Measurements from ENCODE around the gene DCTN4. TPM values are rescaled to one million over a fixed set of nuclear protein-coding genes. Genes with fewer than 3 reads are reported as not detected.
"Not testable (repeated sequence)": the region's sequence is repeated elsewhere in the genome, so short reads cannot be mapped to it uniquely, and the experiment has no call there.

The DCTN4 gene
- 10 to 100 TPM; 38.7 to 45.6 TPM for total RNA-seq

DNA sequence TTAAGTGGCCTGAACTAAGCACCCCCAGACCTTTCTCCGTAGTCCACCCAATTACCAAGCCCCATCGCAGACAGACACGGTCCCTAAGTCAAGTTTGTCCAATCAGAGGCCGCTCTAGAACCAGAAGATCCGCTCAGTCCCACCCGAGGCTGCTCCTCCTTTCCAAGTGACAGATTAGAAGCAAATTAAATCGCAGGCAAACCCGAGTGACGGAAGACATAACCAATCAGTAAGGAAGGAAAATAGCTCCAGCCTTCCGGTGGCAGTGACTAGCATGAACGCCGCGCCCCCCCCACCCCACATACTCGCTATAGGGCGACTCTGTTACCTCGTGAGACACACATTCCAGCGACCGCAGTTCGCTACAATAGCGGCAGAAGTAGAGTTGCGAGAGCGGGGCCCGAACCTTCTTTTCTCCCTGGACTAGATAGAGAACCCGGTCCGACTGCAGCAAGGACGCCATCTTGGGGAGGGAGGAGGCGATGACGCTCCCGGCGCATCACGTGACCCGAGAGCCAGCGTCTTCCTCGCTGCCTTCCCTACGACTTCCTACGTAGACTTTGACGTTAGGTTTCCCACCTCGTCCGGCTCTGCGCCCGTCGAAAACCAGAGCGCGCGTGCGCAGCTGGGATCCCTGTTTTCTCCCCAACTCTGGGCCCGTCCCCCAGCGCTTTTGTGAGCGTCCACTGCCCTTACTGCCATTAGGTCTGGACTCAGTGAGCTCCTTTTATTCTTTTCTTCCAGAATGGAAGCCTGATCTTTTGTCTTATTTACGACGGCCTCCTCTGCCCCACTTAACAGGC is at the start of gene DCTN4:
Gene DCTN4 (minus strand): TSS at position 487 of the 803 bp plus-strand sequence. CDS start 24 bp downstream, at position 463.
- peak; percentile 96 for DNase-seq
- Mint-ChIP-seq H3K9me3 (peaks cover 6% of the 10 kb centered on the region), H3K36me3 (ENCODE audit: low read depth) (peaks cover 28% of the 10 kb centered on the region), H3K4me3 (no peak within 1 kb of the TSS), H3K27ac (no peak within 1 kb of the TSS), H3K27me3 (no peaks in the 10 kb centered on the region), H3K4me1 (peaks cover 25% of the 10 kb centered on the region)
- ChIA-PET POLR2A (interaction anchor here (0.5 to 1.1 kb wide), 4 partner anchors 15 to 58 kb away, joined by 3 read pairs; partner anchors contain the start of gene RBM22), CTCF (interaction anchor here (0.6 to 1.6 kb wide), 5 partner anchors 9 to 370 kb away, joined by 3 to 4 read pairs (median 3); partner anchors contain the start of gene SMIM3)

DNA sequence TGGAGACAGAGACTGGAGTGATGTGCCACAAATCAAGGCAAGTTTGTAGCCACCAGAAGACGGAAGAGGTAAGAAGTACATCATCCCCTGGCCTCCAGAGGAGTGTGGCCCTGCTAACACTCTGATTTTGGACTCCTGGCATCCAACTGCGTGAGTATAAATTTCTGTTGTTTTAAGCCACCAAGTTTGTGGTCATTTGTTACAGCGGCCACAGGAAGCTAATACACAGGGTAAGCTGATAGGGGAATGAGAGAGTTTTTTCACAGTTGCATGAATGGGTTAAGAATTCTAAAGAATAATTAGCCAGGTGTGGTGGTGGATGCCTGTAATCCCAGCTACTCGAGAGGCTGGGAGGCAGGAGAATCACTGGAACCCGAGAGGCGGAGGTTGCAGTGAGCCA is 45.6 kb upstream of the DCTN4 start:
- ChIA-PET POLR2A (no interaction called here), CTCF (interaction anchor here (0.9 kb wide), 1 partner anchor 28 kb away, joined by 3 read pairs; no protein-coding TSS in a partner anchor)
- no peak overlapping the region for H3K27ac Mint-ChIP-seq
- H3K36me3 Mint-ChIP-seq (ENCODE audit: low read depth), result no peaks in the 10 kb centered on the region
- no peaks in the 10 kb centered on the region for H3K9me3 Mint-ChIP-seq
- H3K27me3 Mint-ChIP-seq, result peaks cover 2% of the 10 kb centered on the region
- H3K4me1 Mint-ChIP-seq, result peaks cover 11% of the 10 kb centered on the region
- no peak overlapping the region for H3K4me3 Mint-ChIP-seq
- DNase-seq, result no peak

DNA sequence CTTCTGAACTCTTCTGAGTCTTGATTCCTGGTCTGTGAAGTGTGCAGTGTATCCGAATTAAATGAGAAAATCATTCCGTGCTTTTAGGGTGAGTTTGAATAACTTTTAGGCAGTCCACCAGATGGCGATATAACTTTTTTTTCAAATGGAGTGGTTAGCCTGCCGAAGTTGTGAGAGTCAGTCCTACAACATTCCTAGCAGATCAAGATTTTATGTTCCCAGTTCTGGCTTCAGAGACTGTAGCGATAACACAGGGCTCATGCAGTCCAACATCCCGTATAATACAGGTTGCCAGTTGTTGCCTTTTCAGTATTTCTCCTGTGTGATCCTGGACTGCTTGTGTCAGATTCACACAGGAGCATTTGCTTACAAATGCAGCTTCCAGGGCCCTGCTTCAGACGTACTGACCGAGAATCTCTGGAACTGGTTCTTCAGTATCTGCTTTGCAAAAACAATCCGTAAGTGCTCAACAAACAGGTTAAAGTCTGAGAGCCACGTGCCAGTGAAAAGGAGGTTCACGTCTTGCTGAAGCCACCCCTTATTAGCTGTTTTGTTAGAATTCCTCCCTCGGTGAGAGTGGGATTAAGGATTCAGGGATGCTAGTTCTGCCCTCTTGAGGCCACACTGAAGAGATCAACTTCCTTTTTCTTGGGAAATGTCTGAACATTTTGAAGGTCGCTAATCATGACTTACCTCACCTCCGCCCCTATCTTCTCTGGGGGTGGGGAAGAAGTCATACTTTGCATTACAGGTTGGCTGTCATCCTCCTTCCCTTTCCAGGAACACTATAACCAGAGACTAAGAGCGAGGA is 42.5 kb upstream of the DCTN4 start:
- DNase-seq, result peak; percentile 36
- ChIA-PET CTCF (interaction anchor here (0.7 to 1.2 kb wide), 4 partner anchors 9 to 46 kb away, joined by 3 to 6 read pairs (median 4); partner anchors contain the start of gene IRGM), POLR2A (interaction anchor here (0.8 kb wide), 1 partner anchor 18 kb away, joined by 3 read pairs; no protein-coding TSS in a partner anchor)
- Mint-ChIP-seq H3K4me1 (peaks cover 11% of the 10 kb centered on the region), H3K4me3 (no peak overlapping the region), H3K27me3 (peaks cover 2% of the 10 kb centered on the region), H3K9me3 (no peaks in the 10 kb centered on the region), H3K27ac (no peak overlapping the region), H3K36me3 (ENCODE audit: low read depth) (peaks cover 8% of the 10 kb centered on the region)

DNA sequence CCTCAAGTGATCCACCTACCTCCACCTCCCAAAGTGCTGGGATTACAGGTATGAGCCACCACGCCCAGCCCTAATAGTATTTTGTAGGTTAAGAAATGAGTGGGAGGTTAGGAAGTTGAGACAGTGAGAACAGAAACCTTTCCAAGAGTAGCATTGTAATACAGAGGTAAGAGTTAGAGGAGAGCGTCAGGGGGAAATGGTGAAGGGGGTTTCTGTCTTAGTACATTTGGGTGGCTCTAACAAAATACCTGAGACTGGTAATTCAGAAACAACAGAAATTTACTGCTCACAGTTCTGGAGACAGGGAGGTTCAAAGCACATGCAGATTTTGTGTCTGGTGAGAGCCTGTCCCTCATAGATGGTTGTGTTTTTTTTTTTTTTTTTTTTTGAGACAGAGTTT is 38.6 kb upstream of the DCTN4 start:
- peaks cover 11% of the 10 kb centered on the region for H3K4me1 Mint-ChIP-seq
- peaks cover 22% of the 10 kb centered on the region for H3K36me3 Mint-ChIP-seq (ENCODE audit: low read depth)
- H3K27ac Mint-ChIP-seq, result no peak overlapping the region
- ChIA-PET CTCF (interaction anchor here (1.9 kb wide), 1 partner anchor 49 kb away, joined by 7 read pairs; the partner anchor contains the start of gene IRGM), POLR2A (no interaction called here)
- H3K4me3 Mint-ChIP-seq, result no peak overlapping the region
- DNase-seq, result no peak
- no peaks in the 10 kb centered on the region for H3K27me3 Mint-ChIP-seq
- H3K9me3 Mint-ChIP-seq, result peaks cover 8% of the 10 kb centered on the region

DNA sequence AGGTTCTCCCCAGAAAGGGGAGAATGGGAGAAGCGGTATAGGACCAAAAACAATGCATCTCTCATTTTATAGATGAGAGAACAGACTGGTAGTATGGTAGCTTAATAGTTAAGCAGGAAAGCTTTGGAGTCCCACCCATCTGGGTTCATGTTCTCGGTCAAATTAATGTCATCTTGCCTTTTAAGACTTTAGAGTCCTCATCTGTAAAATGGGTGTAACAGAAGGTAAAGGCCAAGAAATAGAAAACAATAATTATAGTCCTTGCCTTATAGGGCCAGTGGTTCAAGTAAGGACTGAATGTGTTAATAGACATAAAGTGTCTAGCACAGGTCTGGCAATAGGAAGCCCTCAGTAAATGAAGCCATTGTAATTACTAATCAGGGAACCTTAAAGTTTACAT is 36.1 kb upstream of the DCTN4 start:
- Mint-ChIP-seq H3K36me3 (ENCODE audit: low read depth) (peaks cover 24% of the 10 kb centered on the region), H3K4me1 (peaks cover 16% of the 10 kb centered on the region), H3K9me3 (peaks cover 8% of the 10 kb centered on the region), H3K27ac (no peak overlapping the region), H3K4me3 (no peak overlapping the region), H3K27me3 (no peaks in the 10 kb centered on the region)
- ChIA-PET CTCF (interaction anchor here (1.1 kb wide), 1 partner anchor 14 kb away, joined by 3 read pairs; no protein-coding TSS in a partner anchor), POLR2A (no interaction called here)
- no peak for DNase-seq

DNA sequence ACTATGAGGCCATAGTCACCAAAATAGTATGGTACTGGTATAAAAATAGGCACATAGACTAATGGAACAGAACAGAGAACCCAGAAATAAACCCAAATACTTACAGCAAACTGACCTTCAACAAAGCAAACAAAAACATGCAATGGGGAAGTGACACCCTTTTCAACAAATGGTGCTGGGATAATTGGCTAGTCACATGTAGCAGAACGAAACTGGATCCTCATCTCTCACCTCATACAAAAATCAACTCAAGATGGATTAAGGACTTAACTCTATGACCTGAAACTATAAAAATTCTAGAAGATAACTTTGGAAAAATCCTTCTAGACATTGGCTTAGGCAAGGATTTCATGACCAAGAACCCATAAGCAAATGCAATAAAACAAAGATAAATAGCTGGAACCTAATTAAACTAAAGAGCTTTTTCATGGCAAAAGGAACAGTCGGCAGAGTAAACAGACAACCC is 34.6 kb upstream of the DCTN4 start:
- peaks cover 25% of the 10 kb centered on the region for H3K36me3 Mint-ChIP-seq (ENCODE audit: low read depth)
- POLR2A ChIA-PET, H3K27me3 Mint-ChIP-seq, H3K9me3 Mint-ChIP-seq, H3K27ac Mint-ChIP-seq, DNase-seq, CTCF ChIA-PET, H3K4me3 Mint-ChIP-seq: not testable (repeated sequence)
- peaks cover 31% of the 10 kb centered on the region for H3K4me1 Mint-ChIP-seq

DNA sequence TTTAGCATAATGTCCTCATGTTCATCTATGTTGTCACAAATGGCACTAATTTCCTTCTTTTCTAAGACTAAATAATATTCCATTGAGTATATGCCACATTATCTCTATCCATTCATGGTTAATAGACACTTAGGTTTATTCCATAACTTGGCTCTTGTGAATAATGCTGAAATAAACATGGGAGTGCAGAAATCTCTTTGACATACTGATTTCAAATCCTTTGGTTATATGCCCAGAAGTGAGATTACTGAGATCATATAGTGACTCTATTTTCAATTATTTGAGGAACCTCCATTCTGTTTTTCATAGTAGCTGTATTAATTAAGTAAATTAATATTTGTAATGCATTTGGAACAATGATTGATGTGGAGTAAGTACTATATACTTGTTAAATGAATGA is 32.7 kb upstream of the DCTN4 start:
- Mint-ChIP-seq H3K27ac (peak overlapping the region; percentile 39), H3K27me3 (no peaks in the 10 kb centered on the region), H3K4me1 (peaks cover 46% of the 10 kb centered on the region), H3K36me3 (ENCODE audit: low read depth) (peaks cover 30% of the 10 kb centered on the region), H3K4me3 (no peak overlapping the region), H3K9me3 (peaks cover 8% of the 10 kb centered on the region)
- POLR2A ChIA-PET, result no interaction called here
- CTCF ChIA-PET, result interaction anchor here (1.2 kb wide), 1 partner anchor 17 kb away, joined by 3 read pairs; no protein-coding TSS in a partner anchor
- DNase-seq, result no peak

DNA sequence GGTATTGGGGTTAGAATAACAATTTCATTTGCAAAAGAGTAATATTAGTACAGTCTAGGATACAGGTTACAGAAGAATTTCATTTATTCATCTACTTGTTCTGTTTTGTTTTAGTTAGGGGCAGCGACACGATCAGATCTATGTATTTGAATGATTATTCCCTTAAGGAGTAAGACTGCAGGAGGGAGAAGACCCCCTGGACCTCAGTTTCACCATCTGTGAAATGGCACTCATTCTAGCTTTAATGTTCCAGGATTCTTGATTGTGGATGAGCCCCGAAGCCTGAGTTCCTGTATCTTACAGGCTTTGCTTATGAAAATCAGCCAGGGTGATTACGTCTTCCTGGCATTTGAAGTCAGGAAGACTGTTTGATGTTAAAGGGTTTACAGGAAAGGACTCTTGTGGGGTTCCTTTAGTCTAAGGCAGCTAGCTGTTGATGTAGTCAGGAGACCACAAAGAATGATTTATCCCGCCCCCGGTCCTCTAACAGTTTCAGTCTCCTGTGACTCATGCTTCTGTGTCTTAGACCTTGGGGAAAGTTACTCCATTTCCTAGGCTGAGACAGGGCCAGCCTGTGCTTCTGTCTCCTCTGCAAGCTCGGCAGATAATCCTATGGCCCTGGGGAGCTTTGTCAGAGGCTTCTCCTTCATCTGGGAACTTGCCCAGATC is 31.3 kb upstream of the DCTN4 start:
- peak overlapping the region; percentile 77 for H3K27ac Mint-ChIP-seq
- peak overlapping the region; percentile 48 for H3K4me3 Mint-ChIP-seq
- peak; percentile 68 for DNase-seq
- CTCF ChIA-PET, result interaction anchor here (0.7 to 2.3 kb wide), 10 partner anchors 11 to 360 kb away, joined by 3 to 10 read pairs (median 4); partner anchors contain the start of genes IRGM and RBM22
- POLR2A ChIA-PET, result interaction anchor here (1.2 kb wide), 1 partner anchor 56 kb away, joined by 3 read pairs; the partner anchor contains the start of gene IRGM
- no peaks in the 10 kb centered on the region for H3K27me3 Mint-ChIP-seq
- H3K4me1 Mint-ChIP-seq, result peaks cover 56% of the 10 kb centered on the region
- peaks cover 36% of the 10 kb centered on the region for H3K36me3 Mint-ChIP-seq (ENCODE audit: low read depth)
- peaks cover 14% of the 10 kb centered on the region for H3K9me3 Mint-ChIP-seq

DNA sequence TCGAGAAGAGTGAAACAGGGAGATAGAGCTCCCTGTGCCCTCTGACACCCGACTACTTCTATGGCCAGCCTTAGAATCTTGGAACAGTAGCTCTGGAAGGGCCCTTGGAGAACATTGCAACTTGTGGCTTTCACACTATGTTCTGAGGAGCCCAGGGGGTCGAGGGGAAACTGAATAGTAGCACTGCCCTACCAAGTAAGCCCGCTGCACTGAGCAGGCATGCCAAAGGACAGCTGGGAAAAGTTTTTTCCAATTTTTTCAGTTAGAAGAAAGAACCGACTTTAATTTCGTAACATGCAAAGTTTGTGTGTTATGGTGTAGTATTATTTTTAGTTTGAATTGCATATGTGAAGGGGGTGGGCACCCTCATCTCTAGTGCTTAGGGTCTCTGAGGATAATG is 30.6 kb upstream of the DCTN4 start:
- no peaks in the 10 kb centered on the region for H3K27me3 Mint-ChIP-seq
- peak overlapping the region; percentile 77 for H3K27ac Mint-ChIP-seq
- no peak for DNase-seq
- peaks cover 14% of the 10 kb centered on the region for H3K9me3 Mint-ChIP-seq
- no peak overlapping the region for H3K4me3 Mint-ChIP-seq
- peaks cover 37% of the 10 kb centered on the region for H3K36me3 Mint-ChIP-seq (ENCODE audit: low read depth)
- peaks cover 61% of the 10 kb centered on the region for H3K4me1 Mint-ChIP-seq
- ChIA-PET CTCF (interaction anchor here (0.7 to 2.3 kb wide), 11 partner anchors 12 to 361 kb away, joined by 3 to 10 read pairs (median 3); partner anchors contain the start of genes IRGM and RBM22), POLR2A (no interaction called here)

DNA sequence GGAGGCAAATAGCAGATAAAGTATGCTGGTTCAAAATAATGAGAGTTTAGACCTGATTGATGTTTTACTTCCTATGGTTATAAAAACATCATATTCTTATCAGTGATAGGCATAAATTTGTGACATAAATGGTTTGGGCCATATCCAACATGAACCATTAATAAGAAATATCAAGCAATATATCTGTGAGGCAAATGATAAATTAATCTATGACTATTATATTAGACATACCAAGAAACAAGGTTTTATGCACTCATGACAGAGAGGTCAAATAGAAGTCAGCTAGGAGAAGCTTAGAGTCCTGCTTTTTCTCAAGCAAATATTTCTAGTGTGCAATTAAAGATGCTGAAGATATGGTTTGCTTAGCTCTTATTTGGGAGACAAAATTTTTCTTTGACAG is 30.2 kb upstream of the DCTN4 start:
- Mint-ChIP-seq H3K36me3 (ENCODE audit: low read depth) (peaks cover 38% of the 10 kb centered on the region), H3K9me3 (peaks cover 13% of the 10 kb centered on the region), H3K27ac (peak overlapping the region; percentile 77), H3K27me3 (no peaks in the 10 kb centered on the region), H3K4me3 (no peak overlapping the region), H3K4me1 (peaks cover 65% of the 10 kb centered on the region)
- CTCF ChIA-PET, result interaction anchor here (0.7 to 2.3 kb wide), 6 partner anchors 12 to 361 kb away, joined by 3 to 10 read pairs (median 4); partner anchors contain the start of gene IRGM
- POLR2A ChIA-PET, result no interaction called here
- DNase-seq, result no peak

DNA sequence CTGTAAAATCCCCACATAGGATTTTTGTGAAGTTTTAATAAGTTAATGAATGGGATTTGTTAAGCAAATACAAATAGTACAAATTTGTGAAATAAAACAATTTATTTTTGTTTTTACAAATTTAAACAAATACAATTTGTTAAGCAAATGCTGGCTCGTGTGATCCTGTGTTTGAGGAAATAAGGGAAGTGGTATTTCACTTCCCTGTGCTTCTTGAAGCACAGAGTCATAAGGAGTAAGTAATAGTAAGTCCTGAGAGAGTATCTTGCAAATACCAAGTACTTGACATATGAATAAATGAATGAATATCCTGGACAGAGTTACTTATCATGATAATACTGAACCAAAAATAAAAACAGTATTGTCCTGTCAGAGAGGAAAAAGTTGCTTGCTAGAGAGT is 28.8 kb upstream of the DCTN4 start:
- CTCF ChIA-PET, result interaction anchor here (1.0 to 1.8 kb wide), 5 partner anchors 9 to 135 kb away, joined by 3 to 9 read pairs (median 4); partner anchors contain the start of gene SMIM3
- Mint-ChIP-seq H3K27ac (no peak overlapping the region), H3K4me3 (no peak overlapping the region), H3K9me3 (peaks cover 6% of the 10 kb centered on the region), H3K27me3 (no peaks in the 10 kb centered on the region), H3K4me1 (peaks cover 77% of the 10 kb centered on the region), H3K36me3 (ENCODE audit: low read depth) (peaks cover 28% of the 10 kb centered on the region)
- POLR2A ChIA-PET, result interaction anchor here (0.5 kb wide), 1 partner anchor 1109 kb away, joined by 3 read pairs; no protein-coding TSS in a partner anchor
- no peak for DNase-seq

DNA sequence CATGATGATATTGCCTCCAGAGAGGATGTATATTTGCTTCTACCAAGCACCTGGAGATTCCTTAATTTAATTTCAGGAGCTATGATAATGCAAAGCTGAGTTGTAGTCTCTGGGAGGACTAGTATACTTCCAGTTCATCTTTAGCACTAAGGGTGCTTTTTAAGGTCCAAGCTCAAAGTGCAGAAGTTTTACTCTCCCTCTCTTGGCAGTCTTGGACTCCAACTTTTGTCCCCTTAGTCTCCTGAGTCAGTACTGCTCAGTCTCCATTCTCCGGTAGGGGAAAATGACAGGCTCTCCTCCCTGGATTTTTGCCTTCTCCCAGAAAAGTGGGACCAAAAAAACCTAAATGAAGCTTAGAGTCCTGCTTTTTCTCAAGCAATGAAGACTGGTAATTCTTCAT is 28.1 kb upstream of the DCTN4 start:
- Mint-ChIP-seq H3K27me3 (no peaks in the 10 kb centered on the region), H3K27ac (no peak overlapping the region), H3K4me3 (no peak overlapping the region), H3K9me3 (peaks cover 6% of the 10 kb centered on the region), H3K36me3 (ENCODE audit: low read depth) (peaks cover 32% of the 10 kb centered on the region), H3K4me1 (peaks cover 85% of the 10 kb centered on the region)
- ChIA-PET CTCF (interaction anchor here (0.8 to 1.8 kb wide), 7 partner anchors 8 to 328 kb away, joined by 3 to 9 read pairs (median 4); partner anchors contain the start of gene SMIM3), POLR2A (no interaction called here)
- DNase-seq, result no peak
